Gastrocnemius medialis (tissue), 4 donors: ENCODE results near the gene SHF.

Experiments used
- CTCF ChIP-seq, 5 experiments: fragments of 450-650 bp in 3 of 5; fragments of 200-600 bp in 2 of 5; sonication (generic) in 2 of 5; IDR thresholded peaks in 4 of 5; conservative IDR thresholded peaks in 1 of 5; 1 replicate in 4 of 5; 2 replicates in 1 of 5; pipeline ENCODE4 v1.5.1; 2016 to 2019; ENCODE audit warnings: antibody characterized with exemption in 5 of 5, mild to moderate bottlenecking in 3 of 5, moderate library complexity in 3 of 5
- POLR2A ChIP-seq, 2 donors: fragments of 450-650 bp; IDR thresholded peaks; one replicate each; pipeline ENCODE4 v1.6.1; 2017; ENCODE audit warnings: antibody characterized with exemption in 2 of 2, mild to moderate bottlenecking in 2 of 2, moderate library complexity in 2 of 2

- TF ChIP-seq CTCF (IDR thresholded peaks at IDR 0.05 in 4 of 5, conservative IDR thresholded peaks at IDR 0.05 in 1 of 5) (no peak), POLR2A (IDR thresholded peaks at IDR 0.05) (no peak)
Measured at GRCh38 chr15:45183511-45183910, 4.3 kb downstream of the SHF start.
